K562 (cell line): ENCODE data around the gene MYO3B. TPM values are rescaled to one million over a fixed set of nuclear protein-coding genes. Genes with fewer than 3 reads are reported as not detected.

ENCODE experiments used
- ARHGAP35 ChIP-seq: fragments of 450-650 bp; IDR thresholded peaks from 2 replicates; pipeline ENCODE4 v1.6.1; 2018; ENCODE audit not compliant: partially characterized antibody
- ARID1B ChIP-seq: fragments of 450-650 bp; IDR thresholded peaks from 2 replicates; pipeline ENCODE4 v1.6.1; 2016; ENCODE audit warnings: antibody characterized with exemption, mild to moderate bottlenecking, inconsistent platforms
- CREM ChIP-seq: IDR thresholded peaks from 2 replicates; pipeline ENCODE4 v1.6.1; 2014; ENCODE audit warnings: antibody characterized with exemption, low read depth
- DACH1 ChIP-seq: fragments of 450-650 bp; IDR thresholded peaks from 2 replicates; pipeline ENCODE4 v1.6.1; 2018; ENCODE audit not compliant: partially characterized antibody
- FOXJ2 ChIP-seq: fragments of 200-800 bp; sonication (Bioruptor generic); IDR thresholded peaks from 2 replicates; pipeline ENCODE4 v1.6.1; 2016; ENCODE audit warnings: missing genetic modification characterization, missing compliant biosample characterization
- HDAC6 ChIP-seq: IDR thresholded peaks from 2 replicates; pipeline ENCODE4 v1.6.1; 2012; ENCODE audit warnings: low read depth, mild to moderate bottlenecking, control low read depth, inconsistent platforms, low read length, moderate library complexity
- IFI16 ChIP-seq: fragments of 250-450 bp; sonication (Bioruptor Pico); IDR thresholded peaks from 2 replicates; pipeline ENCODE4 v2.1.2; 2022; ENCODE audit warnings: mild to moderate bottlenecking, inconsistent platforms
- JUNB ChIP-seq: fragments of 450-650 bp; formaldehyde crosslinking; conservative IDR thresholded peaks from 2 replicates; pipeline ENCODE4 v1.4.0; 2020; ENCODE audit warnings: mild to moderate bottlenecking
- MTA2 ChIP-seq: fragments of 450-650 bp; IDR thresholded peaks from 2 replicates; pipeline ENCODE4 v1.6.1; 2016; ENCODE audit warnings: low read depth
- RUNX1 ChIP-seq: sonication (generic); IDR thresholded peaks from 2 replicates; pipeline ENCODE4 v1.6.1; 2016; ENCODE audit warnings: antibody characterized with exemption, low read depth
- SIN3B ChIP-seq: fragments of 450-650 bp; IDR thresholded peaks from 2 replicates; pipeline ENCODE4 v1.6.1; 2017; ENCODE audit warnings: low read depth, mild to moderate bottlenecking, moderate library complexity
- STAG1 ChIP-seq: sonication (generic); formaldehyde crosslinking; IDR thresholded peaks from 2 replicates; pipeline ENCODE4 v1.5.0; 2020; ENCODE audit warnings: missing genetic modification reagents, borderline replicate concordance
- TCF3 ChIP-seq: sonication (generic); formaldehyde crosslinking; IDR thresholded peaks from 2 replicates; pipeline ENCODE4 v1.4.0; 2020; ENCODE audit warnings: mild to moderate bottlenecking, missing genetic modification reagents
- XRCC4 ChIP-seq: IDR thresholded peaks from one replicate; pipeline ENCODE4 v1.6.1; 2011; ENCODE audit not compliant: insufficient read depth, insufficient read length; ENCODE audit errors: extremely low read depth
- ZNF551 ChIP-seq: fragments of 250-450 bp; sonication (Bioruptor Pico); IDR thresholded peaks from 2 replicates; pipeline ENCODE4 v1.5.0; 2021; ENCODE audit warnings: mild to moderate bottlenecking, moderate library complexity
- ZNF785 ChIP-seq: fragments of 250-450 bp; sonication (Bioruptor Pico); IDR thresholded peaks from 2 replicates; pipeline ENCODE4 v1.4.0; 2020; ENCODE audit warnings: mild to moderate bottlenecking
- polyA plus RNA-seq, 8 experiments: library from polyadenylated mRNA; depleted of rRNA in 4 of 8; stranded (reverse) in 5 of 8; unstranded in 3 of 8; fragments of >200 nt; fragmentation: Nextera tagmentation in 2 of 8; fragmentation: Illumina TruSeq in 1 of 8; extraction: Ambion mirVana in 2 of 8; extraction: Trizol in 1 of 8; gene quantifications; 2 replicates each; pipeline versions ENCODE4 v1.2.1 to v1.2.3, GENCODE V29; 2011 to 2014; ENCODE audit warnings: inconsistent platforms in 1 of 8, missing spikeins in 1 of 8
- total RNA-seq, 7 experiments: library from RNA; depleted of rRNA in 6 of 7; stranded (reverse); fragments of >200 nt in 6 of 7; fragmentation: Illumina TruSeq in 2 of 7; extraction: Trizol in 2 of 7; gene quantifications; 2 replicates each; pipeline versions ENCODE4 v1.2.1 to v1.2.3, GENCODE V29; 2011 to 2021; ENCODE audit warnings: low replicate concordance in 1 of 7
- TF ChIP-seq, protein P1 (sequence below): fragments of 250-450 bp; sonication (Bioruptor Pico); IDR thresholded peaks from 2 replicates; pipeline ENCODE4 v1.5.0; 2021; ENCODE audit warnings: mild to moderate bottlenecking, borderline replicate concordance
- TF ChIP-seq, protein P2 (sequence below): sonication (generic); formaldehyde crosslinking; IDR thresholded peaks from 2 replicates; pipeline ENCODE4 v1.8.1; 2022; ENCODE audit warnings: missing genetic modification reagents
- TF ChIP-seq, protein P3 (sequence below): fragments of 250-450 bp; sonication (Bioruptor Pico); IDR thresholded peaks from 2 replicates; pipeline ENCODE4 v1.5.0; 2021; ENCODE audit warnings: mild to moderate bottlenecking, moderate library complexity
- TF ChIP-seq, protein P4 (sequence below): sonication (generic); formaldehyde crosslinking; IDR thresholded peaks from 2 replicates; pipeline ENCODE4 v1.8.0; 2022; ENCODE audit warnings: mild to moderate bottlenecking, missing genetic modification reagents

The MYO3B gene
- total and polyA plus RNA-seq, 9 of the 15 experiments (the other 6 are each of a cell fraction or from before 2014, with no cell fraction given), result 2.7 to 6.5 (median 3.6) TPM

DNA sequence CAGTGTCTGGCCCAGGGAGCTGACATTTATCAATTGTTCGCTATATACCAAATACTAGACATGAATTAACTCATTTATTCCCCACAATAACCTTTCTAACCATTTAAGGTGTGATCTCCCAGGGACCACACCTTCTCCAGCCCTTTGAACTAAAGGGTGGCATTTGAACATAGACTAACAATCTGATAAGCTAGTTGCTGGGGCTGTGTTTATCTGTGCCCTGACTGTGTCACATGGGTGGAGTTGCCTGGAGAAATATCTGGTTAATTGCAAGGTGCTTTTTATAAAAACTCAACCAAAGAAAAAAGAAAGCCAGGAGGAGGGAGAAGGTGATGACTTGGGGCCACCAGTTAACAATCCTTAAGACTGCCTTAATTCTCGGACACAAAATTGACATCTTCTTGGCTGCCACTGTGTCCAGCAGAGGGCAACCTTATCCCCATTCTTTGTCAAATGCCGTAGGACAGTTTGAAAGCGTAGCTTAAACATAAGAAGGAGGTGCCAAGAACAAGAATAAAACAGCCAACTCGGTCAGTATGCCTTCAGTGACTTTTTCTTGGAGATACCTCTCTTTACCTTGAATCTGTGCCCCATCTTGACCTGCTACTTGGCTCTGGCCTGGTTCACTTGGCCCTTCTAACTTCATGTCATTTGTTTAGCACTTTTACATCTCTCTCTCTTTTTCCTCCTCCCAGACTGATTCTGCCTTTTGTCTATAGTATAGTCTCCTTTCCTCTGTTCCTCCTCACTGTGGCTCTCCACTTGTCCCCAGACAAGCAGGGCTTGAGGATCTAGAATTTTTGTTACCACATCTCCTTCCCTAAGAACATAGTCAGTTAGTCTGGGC is 183.4 kb downstream of the MYO3B start (continued):
- TF ChIP-seq, protein P1, sequence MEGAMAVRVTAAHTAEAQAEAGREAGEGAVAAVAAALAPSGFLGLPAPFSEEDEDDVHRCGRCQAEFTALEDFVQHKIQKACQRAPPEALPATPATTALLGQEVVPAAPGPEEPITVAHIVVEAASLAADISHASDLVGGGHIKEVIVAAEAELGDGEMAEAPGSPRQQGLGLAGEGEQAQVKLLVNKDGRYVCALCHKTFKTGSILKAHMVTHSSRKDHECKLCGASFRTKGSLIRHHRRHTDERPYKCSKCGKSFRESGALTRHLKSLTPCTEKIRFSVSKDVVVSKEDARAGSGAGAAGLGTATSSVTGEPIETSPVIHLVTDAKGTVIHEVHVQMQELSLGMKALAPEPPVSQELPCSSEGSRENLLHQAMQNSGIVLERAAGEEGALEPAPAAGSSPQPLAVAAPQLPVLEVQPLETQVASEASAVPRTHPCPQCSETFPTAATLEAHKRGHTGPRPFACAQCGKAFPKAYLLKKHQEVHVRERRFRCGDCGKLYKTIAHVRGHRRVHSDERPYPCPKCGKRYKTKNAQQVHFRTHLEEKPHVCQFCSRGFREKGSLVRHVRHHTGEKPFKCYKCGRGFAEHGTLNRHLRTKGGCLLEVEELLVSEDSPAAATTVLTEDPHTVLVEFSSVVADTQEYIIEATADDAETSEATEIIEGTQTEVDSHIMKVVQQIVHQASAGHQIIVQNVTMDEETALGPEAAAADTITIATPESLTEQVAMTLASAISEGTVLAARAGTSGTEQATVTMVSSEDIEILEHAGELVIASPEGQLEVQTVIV, result no peak
- TF ChIP-seq, protein P2, sequence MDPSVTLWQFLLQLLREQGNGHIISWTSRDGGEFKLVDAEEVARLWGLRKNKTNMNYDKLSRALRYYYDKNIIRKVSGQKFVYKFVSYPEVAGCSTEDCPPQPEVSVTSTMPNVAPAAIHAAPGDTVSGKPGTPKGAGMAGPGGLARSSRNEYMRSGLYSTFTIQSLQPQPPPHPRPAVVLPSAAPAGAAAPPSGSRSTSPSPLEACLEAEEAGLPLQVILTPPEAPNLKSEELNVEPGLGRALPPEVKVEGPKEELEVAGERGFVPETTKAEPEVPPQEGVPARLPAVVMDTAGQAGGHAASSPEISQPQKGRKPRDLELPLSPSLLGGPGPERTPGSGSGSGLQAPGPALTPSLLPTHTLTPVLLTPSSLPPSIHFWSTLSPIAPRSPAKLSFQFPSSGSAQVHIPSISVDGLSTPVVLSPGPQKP (CRISPR knock-in tag), result no peak
- TF ChIP-seq ARHGAP35 (no peak), SIN3B (no peak), DACH1 (no peak), MTA2 (no peak), IFI16 (CRISPR knock-in tag) (no peak), STAG1 (CRISPR knock-in tag) (no peak), RUNX1 (no peak), FOXJ2 (peak; percentile 80; the same call in 1 of the 2 replicates), ARID1B (peak; percentile 35; the same call in 1 of the 2 replicates), ZNF551 (CRISPR knock-in tag) (no peak), TCF3 (CRISPR knock-in tag) (no peak), XRCC4 (no peak), JUNB (CRISPR knock-in tag) (no peak), CREM (peak; percentile 62; the same call in 1 of the 2 replicates), HDAC6 (no peak), ZNF785 (CRISPR knock-in tag) (no peak)
- TF ChIP-seq, protein P3, sequence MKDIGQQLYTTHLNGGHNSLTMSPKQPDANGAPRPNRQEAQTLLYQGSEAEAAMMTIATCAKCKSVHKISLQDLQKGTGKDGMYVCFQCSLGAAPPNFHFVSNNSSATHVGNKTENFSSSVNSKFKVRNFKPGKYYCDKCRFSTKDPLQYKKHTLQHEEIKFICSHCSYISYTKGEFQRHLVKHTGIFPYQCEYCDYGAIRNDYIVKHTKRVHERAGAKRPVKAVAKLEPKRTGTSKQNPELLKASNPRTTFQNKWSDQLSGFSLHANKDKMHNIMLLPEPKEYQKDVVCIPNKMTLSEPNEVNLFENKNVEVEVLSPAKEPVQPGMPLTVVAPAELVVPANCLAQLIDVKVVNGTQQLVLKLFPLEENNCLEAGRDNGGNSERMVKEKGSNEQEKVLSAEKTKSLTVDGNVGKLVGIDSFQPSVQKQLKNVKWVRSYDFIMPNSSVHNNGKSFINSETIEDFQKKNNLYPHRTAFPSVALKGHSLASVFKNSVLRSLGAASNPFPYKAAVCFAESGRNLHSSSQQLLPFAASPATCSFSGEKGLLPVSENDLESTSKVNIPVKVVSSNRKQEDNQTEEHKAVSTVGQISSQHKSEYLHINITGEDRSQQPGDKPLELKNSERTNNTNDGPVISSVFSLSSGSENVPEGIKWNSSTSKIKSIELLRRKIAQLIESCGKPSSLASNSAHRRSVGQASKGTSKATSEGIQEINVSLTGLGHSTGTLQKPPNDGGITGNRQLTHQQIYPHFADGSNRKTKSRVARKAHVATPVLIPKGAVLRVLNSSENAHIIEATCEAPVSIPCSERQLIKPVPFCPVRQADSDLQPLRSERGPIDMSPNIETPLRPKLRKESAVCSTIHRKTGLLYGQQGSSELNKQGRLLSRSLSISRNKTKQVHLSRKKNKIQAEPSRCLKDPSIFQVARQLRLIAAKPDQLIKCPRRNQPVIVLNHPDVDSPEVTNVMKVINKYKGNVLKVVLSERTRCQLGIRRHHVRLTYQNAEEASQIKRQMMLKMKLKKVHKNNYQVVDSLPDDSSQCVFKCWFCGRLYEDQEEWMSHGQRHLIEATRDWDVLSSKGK (CRISPR knock-in tag), result no peak
- TF ChIP-seq, protein P4, sequence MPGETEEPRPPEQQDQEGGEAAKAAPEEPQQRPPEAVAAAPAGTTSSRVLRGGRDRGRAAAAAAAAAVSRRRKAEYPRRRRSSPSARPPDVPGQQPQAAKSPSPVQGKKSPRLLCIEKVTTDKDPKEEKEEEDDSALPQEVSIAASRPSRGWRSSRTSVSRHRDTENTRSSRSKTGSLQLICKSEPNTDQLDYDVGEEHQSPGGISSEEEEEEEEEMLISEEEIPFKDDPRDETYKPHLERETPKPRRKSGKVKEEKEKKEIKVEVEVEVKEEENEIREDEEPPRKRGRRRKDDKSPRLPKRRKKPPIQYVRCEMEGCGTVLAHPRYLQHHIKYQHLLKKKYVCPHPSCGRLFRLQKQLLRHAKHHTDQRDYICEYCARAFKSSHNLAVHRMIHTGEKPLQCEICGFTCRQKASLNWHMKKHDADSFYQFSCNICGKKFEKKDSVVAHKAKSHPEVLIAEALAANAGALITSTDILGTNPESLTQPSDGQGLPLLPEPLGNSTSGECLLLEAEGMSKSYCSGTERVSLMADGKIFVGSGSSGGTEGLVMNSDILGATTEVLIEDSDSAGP, result no peak
